HuH-7 (cell line): ENCODE results near the gene NR6A1.

Source experiments
- DNase-seq: peaks from one replicate; pipeline ENCODE4 v3.0.0; 2011; ENCODE audit warnings: low spot score

Gene NR6A1

GRCh38 chr9:124771021-124771866 is at the start of gene NR6A1:
Gene NR6A1, minus strand, starts transcription at chr9:124771311.
- peak; percentile 99 for DNase-seq

- peak; percentile 44 for DNase-seq
These were observed 47.5 kb upstream of the NR6A1 start for GRCh38 chr9:124818431-124819281.

GRCh38 chr9:124815601-124816000 is 44.5 kb upstream of the NR6A1 start:
- no peak for DNase-seq

GRCh38 chr9:124814164-124814535 is 43.0 kb upstream of the NR6A1 start:
- DNase-seq: no peak

- DNase-seq: no peak
These were observed 42.5 kb upstream of the NR6A1 start for GRCh38 chr9:124813501-124814163.

- no peak for DNase-seq
These were observed 41.9 kb upstream of the NR6A1 start for GRCh38 chr9:124813041-124813440.

- DNase-seq: no peak
These were observed 41.3 kb upstream of the NR6A1 start for GRCh38 chr9:124812441-124812876.

- peak; percentile 66 for DNase-seq
These were observed 39.7 kb upstream of the NR6A1 start for GRCh38 chr9:124810663-124811355.

GRCh38 chr9:124809741-124810500 is 38.8 kb upstream of the NR6A1 start:
- no peak for DNase-seq

GRCh38 chr9:124809211-124809610 is 38.1 kb upstream of the NR6A1 start:
- no peak for DNase-seq

GRCh38 chr9:124808246-124808956 is 37.3 kb upstream of the NR6A1 start:
- no peak for DNase-seq

GRCh38 chr9:124805186-124805585 is 34.1 kb upstream of the NR6A1 start:
- no peak for DNase-seq

- DNase-seq: no peak
These were observed 32.8 kb upstream of the NR6A1 start for GRCh38 chr9:124803911-124804310.

GRCh38 chr9:124802426-124802825 is 31.3 kb upstream of the NR6A1 start:
- DNase-seq: no peak

GRCh38 chr9:124801356-124801755 is 30.2 kb upstream of the NR6A1 start:
- no peak for DNase-seq

- DNase-seq: no peak
These were observed 29.5 kb upstream of the NR6A1 start for GRCh38 chr9:124800306-124801259.

GRCh38 chr9:124799274-124800006 is 28.3 kb upstream of the NR6A1 start:
- no peak for DNase-seq

GRCh38 chr9:124797343-124798103 is 26.4 kb upstream of the NR6A1 start:
- no peak for DNase-seq
